Measurements from ENCODE around the gene PROP1.

DNA sequence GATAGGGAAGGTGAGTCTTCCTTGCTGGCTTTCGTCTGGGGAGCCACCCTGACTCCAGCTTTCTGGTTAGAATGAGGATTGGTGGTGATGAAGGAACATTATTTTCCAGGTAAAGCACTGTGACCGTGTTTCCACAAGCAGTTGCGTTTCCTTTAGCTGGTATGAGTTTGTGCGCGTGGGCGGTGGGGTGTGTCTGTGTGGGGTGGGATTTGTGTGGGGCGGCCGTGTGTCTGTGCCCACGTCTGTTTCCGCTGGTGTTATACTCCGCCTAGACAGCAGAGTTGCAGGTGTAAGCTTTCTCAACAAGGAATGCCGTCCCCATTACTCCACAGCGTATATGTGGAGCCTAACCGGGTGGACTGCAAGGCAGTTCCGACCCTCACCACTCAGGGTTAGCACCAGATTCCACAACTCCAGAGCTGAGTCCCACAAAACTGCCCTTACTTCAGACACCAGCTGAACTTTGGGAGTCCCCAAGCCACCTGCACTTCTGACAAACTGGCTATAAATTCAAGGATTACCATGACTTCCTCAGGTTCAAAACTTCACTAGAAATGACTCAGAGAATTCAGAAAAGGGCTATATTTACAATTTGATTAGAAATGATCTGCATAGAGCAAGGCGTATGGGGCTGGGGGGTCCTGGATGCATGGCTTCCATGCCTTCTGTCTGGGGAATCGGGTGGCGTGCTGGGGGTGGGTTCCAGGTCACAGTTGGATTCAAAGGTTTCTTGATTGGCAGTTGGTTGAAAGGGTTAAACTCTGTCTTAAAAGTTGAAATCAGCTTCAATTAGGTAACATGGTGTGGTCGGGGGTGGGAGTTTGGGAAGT lies 29.8 kb downstream of the PROP1 start:
- TF ChIP-seq, protein P1, sequence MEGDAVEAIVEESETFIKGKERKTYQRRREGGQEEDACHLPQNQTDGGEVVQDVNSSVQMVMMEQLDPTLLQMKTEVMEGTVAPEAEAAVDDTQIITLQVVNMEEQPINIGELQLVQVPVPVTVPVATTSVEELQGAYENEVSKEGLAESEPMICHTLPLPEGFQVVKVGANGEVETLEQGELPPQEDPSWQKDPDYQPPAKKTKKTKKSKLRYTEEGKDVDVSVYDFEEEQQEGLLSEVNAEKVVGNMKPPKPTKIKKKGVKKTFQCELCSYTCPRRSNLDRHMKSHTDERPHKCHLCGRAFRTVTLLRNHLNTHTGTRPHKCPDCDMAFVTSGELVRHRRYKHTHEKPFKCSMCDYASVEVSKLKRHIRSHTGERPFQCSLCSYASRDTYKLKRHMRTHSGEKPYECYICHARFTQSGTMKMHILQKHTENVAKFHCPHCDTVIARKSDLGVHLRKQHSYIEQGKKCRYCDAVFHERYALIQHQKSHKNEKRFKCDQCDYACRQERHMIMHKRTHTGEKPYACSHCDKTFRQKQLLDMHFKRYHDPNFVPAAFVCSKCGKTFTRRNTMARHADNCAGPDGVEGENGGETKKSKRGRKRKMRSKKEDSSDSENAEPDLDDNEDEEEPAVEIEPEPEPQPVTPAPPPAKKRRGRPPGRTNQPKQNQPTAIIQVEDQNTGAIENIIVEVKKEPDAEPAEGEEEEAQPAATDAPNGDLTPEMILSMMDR (IDR thresholded peaks at IDR 0.05; ENCODE audit: low read depth, low read length) = no peak
- no peak for TF ChIP-seq EZH2phosphoT487 (IDR thresholded peaks at IDR 0.05; ENCODE audit: low read depth)

All from OCI-LY3 (cell line).